Measurements from ENCODE around the gene TTC21A.
A peak's percentile ranks its signal among the peaks of the same experiment; 100 is the strongest.

TTC21A gene

DNA sequence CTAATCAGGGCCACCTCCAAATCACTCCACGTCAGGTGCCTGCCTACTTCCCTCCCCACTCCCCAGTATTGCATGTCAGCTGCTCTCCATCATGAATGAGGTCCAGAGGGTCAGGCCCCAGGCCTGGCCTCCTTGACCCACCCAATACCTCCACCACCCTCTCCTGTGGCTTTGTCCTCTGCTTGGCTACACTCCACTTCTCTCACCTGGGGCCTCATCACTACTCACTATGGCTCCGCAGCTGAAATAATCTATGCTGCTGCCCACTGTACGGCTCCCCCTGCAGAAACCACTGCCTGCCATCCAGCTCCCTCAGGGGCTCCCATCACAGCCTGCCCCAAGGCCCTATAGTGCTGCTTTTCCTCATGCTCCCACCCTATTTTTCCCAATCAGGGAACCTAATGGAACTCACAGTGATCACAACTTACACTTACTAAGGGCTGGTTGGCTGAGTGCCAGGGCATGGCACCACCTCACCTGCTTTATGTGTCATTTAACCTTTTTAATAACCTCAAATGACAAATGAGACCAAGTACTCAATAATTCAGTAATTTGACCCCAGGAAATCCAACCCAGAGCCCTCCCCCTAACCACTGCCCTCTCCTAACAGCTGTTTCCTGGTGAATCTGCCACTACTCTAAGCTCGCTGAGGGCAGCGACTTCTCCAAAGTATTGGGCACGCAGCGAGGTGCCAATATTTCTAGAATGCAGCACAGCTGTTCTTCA lies 2.4 kb upstream of the TTC21A start:
- no peaks in the 10 kb centered on the region for H3K9me3 ChIP-seq (ENCODE audit: severe bottlenecking)
- H3K27me3 ChIP-seq (ENCODE audit: insufficient read depth, low read depth, severe bottlenecking) = no peaks in the 10 kb centered on the region
- no peak for DNase-seq
- H3K36me3 ChIP-seq = peaks cover 5% of the 10 kb centered on the region; the same call in 1 of the 2 replicates
- H3K4me3 ChIP-seq (ENCODE audit: low read depth, low read length) = no peak overlapping the region
- no peak overlapping the region for H3K27ac ChIP-seq
- TF ChIP-seq, protein P1, sequence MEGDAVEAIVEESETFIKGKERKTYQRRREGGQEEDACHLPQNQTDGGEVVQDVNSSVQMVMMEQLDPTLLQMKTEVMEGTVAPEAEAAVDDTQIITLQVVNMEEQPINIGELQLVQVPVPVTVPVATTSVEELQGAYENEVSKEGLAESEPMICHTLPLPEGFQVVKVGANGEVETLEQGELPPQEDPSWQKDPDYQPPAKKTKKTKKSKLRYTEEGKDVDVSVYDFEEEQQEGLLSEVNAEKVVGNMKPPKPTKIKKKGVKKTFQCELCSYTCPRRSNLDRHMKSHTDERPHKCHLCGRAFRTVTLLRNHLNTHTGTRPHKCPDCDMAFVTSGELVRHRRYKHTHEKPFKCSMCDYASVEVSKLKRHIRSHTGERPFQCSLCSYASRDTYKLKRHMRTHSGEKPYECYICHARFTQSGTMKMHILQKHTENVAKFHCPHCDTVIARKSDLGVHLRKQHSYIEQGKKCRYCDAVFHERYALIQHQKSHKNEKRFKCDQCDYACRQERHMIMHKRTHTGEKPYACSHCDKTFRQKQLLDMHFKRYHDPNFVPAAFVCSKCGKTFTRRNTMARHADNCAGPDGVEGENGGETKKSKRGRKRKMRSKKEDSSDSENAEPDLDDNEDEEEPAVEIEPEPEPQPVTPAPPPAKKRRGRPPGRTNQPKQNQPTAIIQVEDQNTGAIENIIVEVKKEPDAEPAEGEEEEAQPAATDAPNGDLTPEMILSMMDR (IDR thresholded peaks at IDR 0.05; ENCODE audit: low read depth, low read length) = no peak

DNA sequence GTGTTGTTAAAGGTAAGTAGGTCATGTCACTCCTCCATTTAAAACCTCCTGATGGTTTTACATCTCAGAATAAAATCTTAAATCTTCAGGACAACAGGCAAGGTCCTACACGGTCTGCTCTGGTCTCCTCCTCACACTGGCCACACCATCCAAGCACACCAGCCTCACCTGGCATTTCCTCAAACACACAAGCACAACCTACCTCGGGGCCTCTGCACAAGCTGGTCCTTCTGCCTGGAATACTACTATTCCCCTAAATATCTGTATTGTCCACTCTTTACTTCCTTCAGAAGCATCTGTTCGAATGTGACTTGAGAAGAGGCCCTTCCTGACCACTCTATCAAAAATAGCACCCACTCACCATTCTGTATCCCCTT lies 1.8 kb upstream of the TTC21A start:
- Histone ChIP-seq H3K4me3 (ENCODE audit: low read depth, low read length) (no peak overlapping the region), H3K27ac (no peak overlapping the region), H3K27me3 (ENCODE audit: insufficient read depth, low read depth, severe bottlenecking) (no peaks in the 10 kb centered on the region), H3K9me3 (ENCODE audit: severe bottlenecking) (no peaks in the 10 kb centered on the region), H3K36me3 (peaks cover 5% of the 10 kb centered on the region; the same call in 1 of the 2 replicates)
- DNase-seq = no peak
- TF ChIP-seq, protein P1 (IDR thresholded peaks at IDR 0.05; ENCODE audit: low read depth, low read length) = no peak

DNA sequence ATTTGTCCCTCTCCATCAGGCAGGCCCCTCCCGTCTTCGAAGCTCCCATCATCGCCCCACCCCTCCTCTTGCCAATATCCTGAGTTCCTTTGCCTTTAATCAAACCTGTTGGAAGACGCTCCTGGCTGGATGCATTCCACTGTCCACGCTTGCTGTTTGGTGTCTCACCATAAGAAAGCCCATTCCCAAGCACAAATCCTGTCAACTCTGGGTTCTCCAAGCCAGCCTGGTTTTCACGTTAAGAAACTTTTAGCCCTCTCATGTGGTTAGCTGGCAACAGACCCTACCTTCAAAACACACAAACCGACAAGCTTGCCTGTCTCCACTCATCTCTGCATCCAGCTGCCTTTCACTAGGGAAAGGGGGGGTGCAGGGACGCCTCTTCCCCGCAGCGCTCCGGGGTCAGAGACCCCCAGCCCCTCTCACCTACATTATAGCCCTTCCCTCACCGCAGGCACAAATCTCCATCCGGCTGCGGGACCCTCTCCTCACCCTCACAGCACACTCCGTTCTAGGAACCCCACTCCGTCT lies 1.1 kb upstream of the TTC21A start:
- TF ChIP-seq, protein P1 (IDR thresholded peaks at IDR 0.05; ENCODE audit: low read depth, low read length) = no peak
- DNase-seq = no peak
- Histone ChIP-seq H3K27ac (no peak overlapping the region), H3K36me3 (no peaks in the 10 kb centered on the region; the same call in 1 of the 2 replicates), H3K4me3 (ENCODE audit: low read depth, low read length) (peak overlapping the region; percentile 92), H3K9me3 (ENCODE audit: severe bottlenecking) (no peaks in the 10 kb centered on the region), H3K27me3 (ENCODE audit: insufficient read depth, low read depth, severe bottlenecking) (no peaks in the 10 kb centered on the region)

DNA sequence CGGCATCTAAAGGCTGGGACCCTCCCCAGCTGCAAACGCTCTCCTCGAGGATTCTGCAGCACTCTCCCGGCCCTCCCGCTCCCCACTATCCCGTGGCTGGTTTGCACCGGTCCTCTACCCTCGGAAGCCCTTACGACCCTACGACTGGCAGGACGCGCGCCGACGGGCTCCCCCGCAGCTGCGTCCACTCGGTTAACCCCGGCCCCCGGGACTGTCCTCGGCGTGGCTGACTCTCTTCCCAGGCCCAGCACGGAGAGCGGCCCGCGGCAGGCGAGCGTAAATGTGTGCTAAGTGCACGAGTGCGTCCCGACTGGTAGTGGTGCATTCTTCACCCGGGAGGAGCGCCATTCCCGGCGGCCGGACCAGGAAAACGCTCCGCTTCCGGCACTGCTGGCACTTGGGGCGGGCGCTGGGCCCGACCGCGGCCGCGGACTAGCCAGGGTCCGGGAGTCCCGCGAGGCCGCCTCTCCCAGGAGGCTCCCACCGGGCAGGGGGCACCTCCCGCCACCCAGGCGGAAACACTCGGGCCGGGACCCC lies 561 bp upstream of the TTC21A start:
- no peaks in the 10 kb centered on the region for H3K27me3 ChIP-seq (ENCODE audit: insufficient read depth, low read depth, severe bottlenecking)
- peak; percentile 37 for DNase-seq
- H3K36me3 ChIP-seq = no peaks in the 10 kb centered on the region; the same call in 1 of the 2 replicates
- TF ChIP-seq, protein P1 (IDR thresholded peaks at IDR 0.05; ENCODE audit: low read depth, low read length) = no peak
- peak overlapping the region; percentile 69 for H3K27ac ChIP-seq
- H3K4me3 ChIP-seq (ENCODE audit: low read depth, low read length) = peak overlapping the region; percentile 92
- no peaks in the 10 kb centered on the region for H3K9me3 ChIP-seq (ENCODE audit: severe bottlenecking)

DNA sequence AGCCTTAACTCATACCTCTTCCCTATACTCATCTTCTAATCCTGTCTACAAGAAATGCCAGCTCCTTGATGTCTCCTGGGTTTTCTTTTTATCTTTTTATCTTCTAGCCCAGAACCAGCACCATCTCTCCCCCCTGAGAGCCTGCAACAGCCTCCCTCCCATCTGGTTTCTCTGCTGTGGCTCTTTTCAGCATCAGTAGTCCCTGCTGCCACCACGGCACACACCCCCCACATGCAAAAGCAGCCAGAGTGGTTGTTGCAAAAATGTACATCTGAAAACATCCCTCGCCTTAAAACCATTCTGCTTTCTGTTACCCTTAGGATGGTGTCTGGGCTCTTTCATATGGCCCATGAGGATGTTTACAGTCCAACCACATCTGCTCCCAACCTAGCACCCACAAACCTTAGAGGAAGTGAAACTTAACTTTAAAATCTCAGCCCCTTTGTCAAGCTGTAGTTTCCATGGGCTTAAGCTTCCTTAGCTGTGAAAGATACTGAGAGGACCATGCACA lies 775 bp downstream of the TTC21A start:
- DNase-seq = no peak
- Histone ChIP-seq H3K27me3 (ENCODE audit: insufficient read depth, low read depth, severe bottlenecking) (no peaks in the 10 kb centered on the region), H3K4me3 (ENCODE audit: low read depth, low read length) (peak overlapping the region; percentile 92), H3K27ac (no peak overlapping the region; the same call in 1 of the 2 replicates), H3K36me3 (no peaks in the 10 kb centered on the region; the same call in 1 of the 2 replicates), H3K9me3 (ENCODE audit: severe bottlenecking) (no peaks in the 10 kb centered on the region)
- TF ChIP-seq, protein P1 (IDR thresholded peaks at IDR 0.05; ENCODE audit: low read depth, low read length) = no peak

Data from WERI-Rb-1 (cell line).